Stimulated activated CD4-positive, alpha-beta T cell treated with anti-CD3 and anti-CD28 coated beads, Interleukin-15, amount 100 ng/mL, for 1 hour (primary cell): ENCODE results near the gene MLST8.
"Not testable (repeated sequence)": the region's sequence is repeated elsewhere in the genome, so short reads cannot be mapped to it uniquely, and the experiment has no call there.

Source experiments
- DNase-seq, 2 donors: peaks; one replicate each; pipeline ENCODE4 v3.0.0-alpha.2; 2020; ENCODE audit warnings: low read depth in 1 of 2, low spot score in 1 of 2

MLST8 gene

GRCh38 chr16:2229632-2230250 lies 24.5 kb downstream of the MLST8 start:
- DNase-seq: no peak

DNA sequence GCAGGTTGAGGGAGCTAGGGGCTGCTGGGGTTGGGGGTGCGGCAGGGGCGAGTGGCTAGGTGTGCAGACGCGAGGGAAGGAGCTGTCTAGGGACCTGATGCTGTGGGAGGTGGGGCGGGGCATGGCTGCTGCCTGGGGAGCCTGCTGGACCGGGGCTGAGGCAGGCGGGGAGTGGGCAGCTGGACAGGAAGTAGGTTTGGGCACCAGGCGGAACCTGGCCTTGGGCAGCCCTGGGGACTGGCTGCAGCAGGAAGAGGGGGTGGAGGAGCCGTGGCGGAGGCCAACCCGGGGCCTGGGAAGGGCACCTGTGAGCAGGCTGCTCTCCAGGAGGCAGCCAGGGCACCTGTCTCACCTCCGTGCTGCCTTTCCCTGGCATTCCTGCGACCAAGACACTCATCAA lies 25.1 kb downstream of the MLST8 start:
- no peak for DNase-seq

DNA sequence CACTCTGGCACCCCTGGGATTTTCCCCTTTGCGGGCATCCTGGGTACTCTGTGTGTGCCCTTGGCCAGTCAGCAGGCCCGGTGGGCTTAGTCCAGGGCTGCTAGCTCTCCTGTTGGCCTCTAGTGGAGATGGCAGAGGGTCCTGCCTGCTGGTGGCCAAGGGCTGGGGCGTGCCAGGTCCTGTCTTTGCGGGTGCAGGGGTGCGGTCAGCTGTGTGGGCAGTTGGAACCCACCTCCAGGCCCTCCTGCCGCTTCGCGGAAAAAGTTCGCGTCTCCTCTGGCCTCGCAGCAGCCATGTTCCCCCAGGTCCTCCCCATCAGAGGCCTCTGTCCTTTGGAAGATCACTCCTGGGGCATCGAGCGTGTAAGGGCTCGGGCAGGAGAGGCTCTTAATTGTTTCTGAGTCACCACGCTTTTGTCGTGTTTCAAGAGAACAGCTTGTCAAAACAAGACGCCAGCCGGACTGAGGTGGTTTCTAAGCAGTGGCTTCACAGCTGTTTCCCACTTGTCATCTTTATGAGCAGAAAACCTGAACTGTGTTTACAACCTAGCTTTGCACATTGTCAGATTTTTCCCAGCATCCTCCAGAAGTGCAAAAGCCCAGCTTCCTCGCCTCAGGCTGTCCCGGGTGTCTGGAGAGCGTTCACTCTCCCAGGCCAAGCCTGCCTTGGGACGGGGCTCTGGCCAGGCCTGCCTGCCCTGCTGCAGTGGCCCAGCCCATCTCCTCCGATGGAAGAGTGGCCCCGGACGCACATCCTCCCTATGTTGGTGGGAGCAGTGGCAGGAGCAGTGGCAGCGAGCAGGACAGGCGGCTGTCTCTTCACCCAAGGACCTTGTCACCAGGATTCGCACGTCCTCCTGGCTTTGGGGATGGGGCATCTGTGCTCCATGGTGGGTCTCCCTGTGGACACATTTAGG lies 26.0 kb downstream of the MLST8 start:
- DNase-seq: no peak

DNA sequence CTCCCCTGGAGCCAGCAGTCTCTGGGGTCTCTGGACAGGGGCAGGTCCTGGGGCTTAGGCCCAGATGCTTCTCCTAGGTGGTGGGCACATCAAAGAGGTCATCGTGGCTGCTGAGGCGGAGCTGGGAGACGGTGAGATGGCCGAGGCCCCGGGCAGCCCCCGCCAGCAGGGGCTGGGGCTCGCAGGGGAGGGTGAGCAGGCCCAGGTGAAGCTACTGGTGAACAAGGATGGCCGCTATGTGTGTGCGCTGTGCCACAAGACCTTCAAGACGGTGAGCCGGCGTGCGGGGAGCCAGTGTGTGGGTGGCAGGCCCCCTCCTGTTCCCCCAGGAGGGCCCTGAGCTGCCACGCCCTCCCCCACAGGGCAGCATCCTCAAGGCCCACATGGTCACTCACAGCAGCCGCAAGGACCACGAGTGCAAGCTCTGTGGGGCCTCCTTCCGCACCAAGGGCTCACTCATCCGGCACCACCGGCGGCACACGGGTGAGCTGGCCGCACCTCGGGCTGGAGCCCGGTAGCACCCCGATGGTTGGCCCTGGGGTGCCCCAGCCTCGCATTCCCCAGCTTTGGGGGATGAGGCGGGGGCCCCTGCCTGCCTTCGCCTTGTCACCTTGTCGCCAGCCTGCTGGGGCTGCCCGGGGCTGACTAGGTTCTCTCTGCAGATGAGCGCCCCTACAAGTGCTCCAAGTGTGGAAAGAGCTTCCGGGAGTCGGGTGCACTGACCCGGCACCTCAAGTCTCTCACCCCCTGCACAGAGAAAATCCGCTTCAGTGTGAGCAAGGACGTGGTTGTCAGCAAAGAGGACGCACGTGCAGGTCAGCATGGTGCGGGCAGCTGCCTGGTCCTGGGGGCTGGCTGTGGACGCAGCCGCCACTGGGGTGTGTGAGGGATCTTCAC lies 27.1 kb downstream of the MLST8 start:
- DNase-seq: no peak

- no peak for DNase-seq
These were observed 28.0 kb downstream of the MLST8 start for GRCh38 chr16:2233046-2233775.

DNA sequence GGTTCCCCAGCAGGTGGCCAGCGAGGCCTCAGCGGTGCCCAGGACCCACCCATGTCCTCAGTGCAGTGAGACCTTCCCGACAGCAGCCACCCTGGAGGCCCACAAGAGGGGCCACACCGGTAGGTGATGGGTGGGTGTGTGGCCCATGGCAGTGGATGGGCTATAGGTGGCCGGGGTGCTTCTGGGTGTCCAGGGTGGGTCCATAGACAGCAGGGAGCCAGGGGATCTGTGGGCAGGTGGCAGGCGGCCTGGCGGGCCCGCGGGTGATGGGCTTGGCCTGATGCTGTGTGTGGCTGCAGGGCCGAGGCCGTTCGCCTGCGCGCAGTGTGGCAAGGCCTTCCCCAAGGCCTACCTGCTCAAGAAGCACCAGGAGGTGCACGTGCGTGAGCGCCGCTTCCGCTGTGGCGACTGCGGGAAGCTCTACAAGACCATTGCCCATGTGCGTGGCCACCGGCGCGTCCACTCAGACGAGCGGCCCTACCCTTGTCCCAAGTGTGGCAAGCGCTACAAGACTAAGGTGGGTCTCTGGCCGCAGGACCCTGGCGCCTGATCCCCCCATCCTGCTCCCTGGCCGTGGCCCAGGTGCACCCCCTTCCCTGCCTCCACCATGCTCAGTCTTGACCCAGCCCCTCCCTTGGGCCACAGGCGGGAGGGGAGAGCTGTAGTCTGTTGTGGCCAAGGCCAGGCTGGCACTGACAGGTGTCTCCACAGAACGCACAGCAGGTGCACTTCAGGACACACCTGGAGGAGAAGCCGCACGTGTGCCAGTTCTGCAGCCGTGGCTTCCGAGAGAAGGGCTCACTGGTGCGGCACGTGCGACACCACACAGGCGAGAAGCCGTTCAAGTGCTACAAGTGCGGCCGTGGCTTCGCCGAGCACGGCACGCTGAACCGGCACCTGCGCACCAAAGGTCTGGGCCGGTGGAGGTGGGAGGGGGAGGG lies 28.9 kb downstream of the MLST8 start:
- DNase-seq: no peak

DNA sequence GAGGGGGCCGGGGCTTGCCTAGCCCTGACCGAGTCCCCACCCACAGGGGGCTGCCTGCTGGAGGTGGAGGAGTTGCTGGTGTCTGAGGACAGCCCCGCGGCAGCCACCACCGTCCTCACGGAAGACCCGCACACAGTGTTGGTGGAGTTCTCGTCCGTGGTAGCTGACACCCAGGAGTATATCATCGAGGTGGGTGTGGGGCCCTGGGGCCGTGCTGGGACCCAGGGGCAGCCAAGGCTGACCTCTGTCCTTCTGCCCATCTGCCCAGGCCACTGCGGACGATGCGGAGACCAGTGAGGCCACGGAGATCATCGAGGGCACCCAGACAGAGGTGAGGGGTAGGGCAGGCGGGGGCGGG lies 29.5 kb downstream of the MLST8 start:
- DNase-seq: no peak

DNA sequence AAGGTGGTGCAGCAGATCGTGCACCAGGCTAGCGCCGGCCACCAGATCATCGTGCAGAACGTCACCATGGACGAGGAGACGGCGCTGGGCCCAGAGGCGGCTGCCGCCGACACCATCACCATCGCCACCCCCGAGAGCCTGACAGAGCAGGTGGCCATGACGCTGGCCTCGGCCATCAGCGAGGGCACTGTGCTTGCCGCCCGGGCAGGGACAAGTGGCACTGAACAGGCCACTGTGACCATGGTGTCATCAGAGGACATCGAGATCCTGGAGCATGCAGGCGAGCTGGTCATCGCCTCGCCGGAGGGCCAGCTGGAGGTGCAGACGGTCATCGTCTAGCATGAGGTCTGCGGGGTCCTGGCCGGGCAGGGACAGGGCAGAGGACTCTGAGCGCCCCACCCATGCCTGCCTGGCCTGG lies 30.0 kb downstream of the MLST8 start:
- DNase-seq: no peak

GRCh38 chr16:2235695-2236336 lies 30.6 kb downstream of the MLST8 start:
- DNase-seq: no peak

DNA sequence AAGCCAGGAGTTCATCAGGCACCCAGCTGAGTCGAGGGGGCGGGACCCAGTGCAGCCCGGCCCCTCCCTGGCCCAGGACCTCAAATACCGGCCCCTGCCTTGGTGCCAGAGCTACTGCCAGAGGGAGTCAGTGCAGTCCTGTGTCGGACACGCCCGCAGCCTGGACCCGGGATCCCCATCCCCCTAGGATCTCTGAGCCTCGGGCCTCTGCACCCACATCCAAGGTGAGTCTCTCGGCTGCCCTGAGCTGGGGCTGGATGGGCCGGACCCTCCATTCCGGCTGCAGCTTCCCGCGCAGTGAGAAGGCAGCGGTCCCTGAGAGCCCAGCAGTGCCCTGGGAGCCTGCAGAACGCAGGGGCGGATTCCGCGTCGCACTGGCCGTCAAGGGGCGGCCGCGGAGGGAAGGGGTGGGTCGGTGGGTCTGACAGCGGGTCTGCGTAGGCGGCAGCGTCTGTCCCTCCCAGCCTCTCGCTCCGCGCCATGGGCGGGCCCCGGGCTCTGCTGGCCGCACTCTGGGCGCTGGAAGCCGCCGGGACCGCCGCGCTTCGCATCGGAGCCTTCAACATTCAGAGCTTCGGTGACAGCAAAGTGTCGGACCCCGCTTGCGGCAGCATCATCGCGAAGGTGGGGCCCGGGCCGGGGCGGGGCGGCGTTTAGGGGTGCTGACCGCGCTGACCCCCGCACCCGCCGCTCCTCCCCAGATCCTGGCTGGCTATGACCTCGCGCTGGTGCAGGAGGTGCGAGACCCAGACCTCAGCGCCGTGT lies 31.3 kb downstream of the MLST8 start, which contains the start of gene DNASE1L2:
Gene DNASE1L2, plus strand, starts transcription at position 108 of the 765 bp plus-strand sequence. Its CDS starts 373 bp downstream, at position 481.
- no peak for DNase-seq

DNA sequence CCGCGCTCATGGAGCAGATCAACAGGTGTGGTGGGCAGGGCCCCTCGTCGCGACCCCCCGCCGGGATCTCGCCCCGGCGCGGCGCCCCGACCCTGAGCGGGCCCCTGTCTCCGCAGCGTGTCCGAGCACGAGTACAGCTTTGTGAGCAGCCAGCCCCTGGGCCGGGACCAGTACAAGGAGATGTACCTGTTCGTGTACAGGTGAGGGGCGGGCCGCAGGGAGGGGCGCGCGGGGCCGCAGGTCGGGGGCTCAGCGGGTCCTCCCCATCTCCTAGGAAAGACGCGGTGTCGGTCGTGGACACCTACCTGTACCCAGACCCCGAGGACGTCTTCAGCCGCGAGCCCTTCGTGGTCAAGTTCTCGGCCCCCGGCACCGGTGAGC lies 31.8 kb downstream of the MLST8 start:
- no peak for DNase-seq

DNA sequence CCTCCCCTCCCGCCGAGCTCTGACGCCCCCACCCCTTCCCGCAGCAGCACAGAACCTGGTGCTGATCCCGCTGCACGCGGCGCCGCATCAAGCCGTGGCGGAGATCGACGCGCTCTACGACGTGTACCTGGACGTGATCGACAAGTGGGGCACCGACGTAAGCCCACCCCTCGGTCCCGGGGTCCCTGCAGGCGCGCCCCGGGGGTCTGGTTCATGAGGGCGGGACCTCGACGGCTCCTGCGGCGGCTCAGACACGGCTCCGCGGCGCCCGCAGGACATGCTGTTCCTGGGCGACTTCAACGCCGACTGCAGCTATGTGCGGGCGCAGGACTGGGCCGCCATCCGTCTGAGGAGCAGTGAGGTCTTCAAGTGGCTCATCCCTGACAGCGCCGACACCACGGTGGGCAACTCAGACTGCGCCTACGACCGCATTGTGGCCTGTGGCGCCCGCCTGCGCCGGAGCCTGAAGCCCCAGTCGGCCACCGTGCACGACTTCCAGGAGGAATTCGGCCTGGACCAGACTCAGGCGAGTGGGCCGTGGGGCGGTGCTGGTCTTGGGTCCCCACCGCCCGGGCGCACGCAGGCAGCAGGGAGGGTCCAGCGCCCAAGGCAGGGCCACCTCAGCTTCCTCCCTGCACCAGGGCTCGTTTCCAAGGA lies 32.4 kb downstream of the MLST8 start:
- no peak for DNase-seq

GRCh38 chr16:2238150-2238837 lies 33.0 kb downstream of the MLST8 start:
- DNase-seq: no peak

DNA sequence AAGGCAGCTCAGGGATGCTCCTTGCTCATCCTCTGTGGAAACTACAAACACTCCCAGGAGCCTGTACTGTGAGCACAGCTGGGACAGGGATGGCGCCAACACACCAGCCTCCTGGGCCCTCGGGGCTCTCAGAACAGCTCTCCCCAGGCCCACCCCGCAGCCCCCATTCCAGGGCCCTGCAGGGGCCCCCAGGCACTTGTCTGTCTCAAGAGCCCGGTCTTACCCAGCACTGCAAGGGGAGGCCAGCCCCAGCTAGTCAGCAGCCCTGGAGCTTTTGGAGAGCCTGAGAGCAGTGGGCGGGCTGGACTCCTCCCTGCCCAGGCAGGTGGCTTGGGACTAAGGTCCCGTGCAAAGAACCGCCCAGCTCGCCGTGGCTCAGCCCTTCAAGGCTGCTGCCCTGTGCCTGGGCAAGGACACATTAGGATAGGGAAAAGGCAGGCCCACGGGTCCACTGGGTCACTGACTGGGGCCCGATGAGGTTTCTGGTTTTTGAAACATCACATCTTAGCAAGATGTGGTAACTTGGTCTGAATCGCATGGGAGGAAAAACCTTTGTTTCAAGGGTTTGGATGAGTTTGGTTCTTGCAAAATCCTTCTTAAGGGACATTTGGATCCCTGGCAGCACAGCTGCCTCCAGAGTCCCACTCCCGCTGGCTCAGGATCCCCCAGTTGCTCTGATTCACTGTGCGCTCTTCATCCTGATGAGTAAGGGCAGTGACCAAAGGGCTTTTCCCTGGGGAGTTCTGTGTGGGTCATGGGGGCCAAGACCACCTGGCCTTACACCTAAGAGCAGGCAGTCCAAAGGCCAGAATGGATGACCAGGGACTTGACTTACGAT lies 33.8 kb downstream of the MLST8 start:
- DNase-seq: no peak

DNA sequence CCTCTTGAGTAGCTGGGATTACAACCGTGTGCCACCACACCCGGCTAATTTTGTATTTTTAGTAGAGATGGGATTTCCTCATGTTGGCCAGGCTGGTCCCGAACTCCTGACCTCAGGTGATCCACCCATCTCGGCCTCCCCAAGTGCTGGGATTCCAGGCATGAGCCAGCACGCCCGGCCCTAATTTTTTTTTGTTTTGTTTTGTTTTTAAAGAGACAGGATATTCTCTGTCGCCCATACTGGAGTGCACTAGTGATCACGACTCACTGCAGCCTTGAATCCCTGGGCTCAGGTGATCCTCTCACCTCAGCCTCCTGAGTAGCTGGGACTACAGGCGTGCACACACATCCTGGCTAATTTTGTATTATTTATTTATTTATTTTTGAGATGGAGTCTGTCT lies 35.1 kb downstream of the MLST8 start:
- DNase-seq: not testable (repeated sequence)

GRCh38 chr16:2242598-2242997 lies 37.3 kb downstream of the MLST8 start:
- no peak for DNase-seq
